GM12865 (cell line): Measurements from ENCODE around the gene ENAH.
A peak's percentile ranks its signal among the peaks of the same experiment; 100 is the strongest.

Experiments used
- DNase-seq: peaks from one replicate; pipeline ENCODE4 v3.0.0; 2010; ENCODE audit warnings: low read depth
- H3K4me3 ChIP-seq: 2 replicates; pipeline ENCODE4 v1.5.1; 2011; ENCODE audit warnings: mild to moderate bottlenecking, low read depth, low read length, control low read depth
- TF ChIP-seq, protein P1 (sequence below): IDR thresholded peaks from 2 replicates; pipeline ENCODE4 v1.5.1; 2011; ENCODE audit warnings: low read length, control low read depth, low read depth, inconsistent platforms; ENCODE audit not compliant: insufficient read depth; ENCODE audit errors: missing control alignments

ENAH gene

GRCh38 chr1:225561675-225562074 lies 91.2 kb downstream of the ENAH start:
- DNase-seq, result no peak
- no peak overlapping the region for H3K4me3 ChIP-seq
- TF ChIP-seq, protein P1, sequence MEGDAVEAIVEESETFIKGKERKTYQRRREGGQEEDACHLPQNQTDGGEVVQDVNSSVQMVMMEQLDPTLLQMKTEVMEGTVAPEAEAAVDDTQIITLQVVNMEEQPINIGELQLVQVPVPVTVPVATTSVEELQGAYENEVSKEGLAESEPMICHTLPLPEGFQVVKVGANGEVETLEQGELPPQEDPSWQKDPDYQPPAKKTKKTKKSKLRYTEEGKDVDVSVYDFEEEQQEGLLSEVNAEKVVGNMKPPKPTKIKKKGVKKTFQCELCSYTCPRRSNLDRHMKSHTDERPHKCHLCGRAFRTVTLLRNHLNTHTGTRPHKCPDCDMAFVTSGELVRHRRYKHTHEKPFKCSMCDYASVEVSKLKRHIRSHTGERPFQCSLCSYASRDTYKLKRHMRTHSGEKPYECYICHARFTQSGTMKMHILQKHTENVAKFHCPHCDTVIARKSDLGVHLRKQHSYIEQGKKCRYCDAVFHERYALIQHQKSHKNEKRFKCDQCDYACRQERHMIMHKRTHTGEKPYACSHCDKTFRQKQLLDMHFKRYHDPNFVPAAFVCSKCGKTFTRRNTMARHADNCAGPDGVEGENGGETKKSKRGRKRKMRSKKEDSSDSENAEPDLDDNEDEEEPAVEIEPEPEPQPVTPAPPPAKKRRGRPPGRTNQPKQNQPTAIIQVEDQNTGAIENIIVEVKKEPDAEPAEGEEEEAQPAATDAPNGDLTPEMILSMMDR, result no peak

DNA sequence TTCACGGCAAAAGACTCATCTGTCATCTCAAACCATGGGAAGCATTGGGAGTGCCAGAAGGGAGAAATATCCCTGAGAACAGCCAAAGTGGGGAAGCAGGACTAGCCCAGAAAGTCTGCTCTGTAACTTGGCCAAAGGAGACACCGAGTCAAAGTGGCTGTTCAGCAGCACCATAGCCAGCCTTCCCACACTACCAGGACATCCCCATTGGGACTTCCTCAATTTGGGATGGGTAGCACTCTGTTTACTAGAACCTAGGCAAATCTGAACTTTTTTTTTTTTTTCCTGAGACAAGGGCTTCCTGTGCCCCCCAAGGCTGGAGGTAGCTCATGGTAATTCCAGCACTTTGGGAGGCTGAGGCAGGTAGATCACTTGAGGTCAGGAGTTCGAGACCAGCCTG lies 93.0 kb downstream of the ENAH start:
- DNase-seq, result no peak
- TF ChIP-seq, protein P1, result no peak
- H3K4me3 ChIP-seq, result no peak overlapping the region

DNA sequence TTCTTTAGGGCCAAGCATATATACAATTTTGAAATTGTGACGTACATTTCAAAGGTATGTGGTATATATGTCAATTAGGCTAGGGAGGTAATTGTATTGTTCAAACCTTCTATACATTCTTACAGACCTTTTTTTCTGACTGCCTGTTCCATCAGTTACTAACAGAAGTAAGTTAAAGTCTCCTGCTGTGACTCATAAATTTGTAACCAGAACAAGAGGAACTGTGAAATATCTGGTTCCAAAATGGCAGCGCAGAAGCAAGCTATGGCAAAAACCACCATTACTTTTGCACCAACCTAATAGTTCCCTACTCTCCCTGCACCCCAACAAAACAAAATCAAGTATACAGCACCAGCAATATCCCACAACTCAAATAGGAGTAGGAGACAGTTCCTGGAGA lies 93.6 kb downstream of the ENAH start:
- DNase-seq, result no peak
- TF ChIP-seq, protein P1, result no peak
- H3K4me3 ChIP-seq, result no peak overlapping the region

DNA sequence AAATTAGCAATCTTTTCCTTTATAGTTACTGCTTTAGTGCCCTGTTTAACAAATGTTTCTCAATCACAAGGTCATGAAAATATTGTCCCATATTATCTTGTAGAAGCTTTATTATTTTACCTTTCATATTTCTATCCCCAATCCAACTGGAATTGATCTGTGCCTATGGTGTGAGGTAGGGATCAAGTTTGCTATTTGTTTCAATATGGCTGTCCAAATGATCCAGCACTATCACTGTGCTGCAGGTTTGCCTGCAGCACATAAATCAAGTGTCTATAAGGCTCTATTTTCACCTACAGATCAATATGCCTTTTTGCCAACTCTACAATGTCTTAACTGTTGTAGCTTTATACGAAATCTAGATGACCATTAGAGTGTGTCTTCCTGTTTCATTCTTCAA lies 96.2 kb downstream of the ENAH start:
- DNase-seq, result no peak
- TF ChIP-seq, protein P1, result no peak
- no peak overlapping the region for H3K4me3 ChIP-seq

GRCh38 chr1:225555821-225556220 lies 97.1 kb downstream of the ENAH start:
- DNase-seq, result no peak
- TF ChIP-seq, protein P1, result no peak
- no peak overlapping the region for H3K4me3 ChIP-seq

GRCh38 chr1:225554216-225554812 lies 98.6 kb downstream of the ENAH start:
- no peak overlapping the region for H3K4me3 ChIP-seq
- peak; percentile 26 for DNase-seq
- TF ChIP-seq, protein P1, result peak; percentile 37

DNA sequence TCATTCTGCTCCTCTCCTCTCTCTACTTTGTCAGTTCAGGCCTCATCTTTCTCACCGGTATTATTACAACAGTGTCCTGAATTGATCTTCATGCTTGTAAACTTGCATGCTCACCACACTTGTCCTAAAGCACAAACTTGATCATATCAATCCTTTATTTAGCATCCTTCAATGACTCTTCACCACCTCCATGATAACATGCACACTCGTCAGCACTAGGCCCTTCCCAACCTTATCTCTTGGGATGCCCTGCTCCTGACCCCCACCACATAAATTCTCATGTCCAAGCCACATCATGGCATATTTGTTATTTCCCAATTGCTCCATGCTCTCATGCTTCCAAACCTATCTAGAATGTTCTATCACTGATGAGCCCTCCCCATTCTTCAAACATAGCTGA lies 103.1 kb downstream of the ENAH start:
- TF ChIP-seq, protein P1, result no peak
- DNase-seq, result no peak
- no peak overlapping the region for H3K4me3 ChIP-seq
